Right renal pelvis (tissue), 4 donors: ENCODE measurements around the gene RBMY1D. TPM values are rescaled to one million over a fixed set of nuclear protein-coding genes. Genes with fewer than 3 reads are reported as not detected.
"Not testable (repeated sequence)": the region's sequence is repeated elsewhere in the genome, so short reads cannot be mapped to it uniquely, and the experiment has no call there.

Source experiments
- DNase-seq, 4 donors: peaks; one replicate each; pipeline ENCODE4 v3.0.0-alpha.2; 2013; ENCODE audit warnings: low read depth in 4 of 4, low spot score in 3 of 4, missing footprints in 1 of 4
- polyA plus RNA-seq, 4 donors: library from polyadenylated mRNA; unstranded; fragments of 120-200 nt; gene quantifications; one replicate each; pipeline ENCODE4 v1.2.1, GENCODE V29; 2013; ENCODE audit not compliant: insufficient read length in 4 of 4

Gene RBMY1D
- not detected for polyA plus RNA-seq

DNA sequence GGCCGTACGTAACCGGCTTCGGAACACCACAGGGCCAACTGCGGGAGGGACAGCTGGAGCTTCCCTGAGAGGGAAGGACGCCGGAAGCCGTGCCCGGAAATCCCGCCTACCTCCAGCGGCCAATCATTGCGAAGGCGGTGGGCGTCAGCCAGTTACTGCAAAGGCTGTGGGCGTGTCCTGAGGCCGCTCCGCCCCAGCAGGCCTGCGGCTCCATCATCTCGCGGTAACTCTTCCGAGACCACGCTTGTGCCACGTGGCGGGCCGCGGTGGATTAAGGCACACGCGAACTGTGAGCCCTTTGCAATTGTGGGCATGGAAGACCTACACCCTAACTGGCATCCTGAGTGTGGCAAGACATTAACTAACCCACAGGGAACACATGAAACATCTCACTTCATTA is at the start of gene RBMY1D:
TSS of gene RBMY1D (minus strand) at position 101 of the 400 bp plus-strand sequence. CDS start 2,013 bp downstream, outside the sequence.
- DNase-seq, result not testable (repeated sequence)

DNA sequence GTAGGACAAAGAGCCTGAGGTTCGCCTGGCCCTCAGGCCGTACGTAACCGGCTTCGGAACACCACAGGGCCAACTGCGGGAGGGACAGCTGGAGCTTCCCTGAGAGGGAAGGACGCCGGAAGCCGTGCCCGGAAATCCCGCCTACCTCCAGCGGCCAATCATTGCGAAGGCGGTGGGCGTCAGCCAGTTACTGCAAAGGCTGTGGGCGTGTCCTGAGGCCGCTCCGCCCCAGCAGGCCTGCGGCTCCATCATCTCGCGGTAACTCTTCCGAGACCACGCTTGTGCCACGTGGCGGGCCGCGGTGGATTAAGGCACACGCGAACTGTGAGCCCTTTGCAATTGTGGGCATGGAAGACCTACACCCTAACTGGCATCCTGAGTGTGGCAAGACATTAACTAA is 23.6 kb upstream of the RBMY1D start, which contains the start of gene RBMY1E:
TSS of gene RBMY1E (minus strand) at position 101 of the 400 bp plus-strand sequence. CDS start 1,978 bp downstream, outside the sequence.
- DNase-seq, result not testable (repeated sequence)

DNA sequence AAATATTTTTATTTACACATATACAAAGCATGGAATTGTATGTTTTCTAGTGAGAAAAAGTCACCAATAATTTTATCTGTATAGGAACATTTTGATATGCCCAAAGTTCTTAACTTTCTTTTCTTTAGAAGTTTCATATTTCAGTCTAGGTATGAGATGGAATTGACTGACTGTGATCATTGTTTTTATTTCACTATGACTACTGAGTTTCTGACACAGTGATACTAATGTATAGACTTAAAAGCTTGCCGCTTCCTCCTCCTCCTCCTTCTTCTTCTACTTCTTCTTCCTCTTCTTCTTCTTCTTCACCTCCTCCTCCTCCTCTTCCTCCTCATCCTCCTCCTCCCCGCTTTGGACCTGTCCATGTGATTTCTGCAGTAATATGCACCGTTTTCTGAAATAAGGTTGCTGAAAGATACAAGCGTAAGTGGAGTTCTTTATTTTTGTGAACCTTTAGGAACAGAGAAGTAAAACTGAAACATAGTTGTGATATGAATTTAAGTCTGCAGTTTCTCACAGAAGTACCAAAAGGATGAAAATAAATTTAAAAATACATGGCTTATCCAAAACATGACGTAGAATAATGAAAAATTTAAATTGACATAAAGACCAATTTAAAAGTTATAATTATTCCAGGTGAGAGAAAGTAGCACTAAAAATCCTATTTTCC is 24.8 kb downstream of the RBMY1D start:
- not testable (repeated sequence) for DNase-seq

DNA sequence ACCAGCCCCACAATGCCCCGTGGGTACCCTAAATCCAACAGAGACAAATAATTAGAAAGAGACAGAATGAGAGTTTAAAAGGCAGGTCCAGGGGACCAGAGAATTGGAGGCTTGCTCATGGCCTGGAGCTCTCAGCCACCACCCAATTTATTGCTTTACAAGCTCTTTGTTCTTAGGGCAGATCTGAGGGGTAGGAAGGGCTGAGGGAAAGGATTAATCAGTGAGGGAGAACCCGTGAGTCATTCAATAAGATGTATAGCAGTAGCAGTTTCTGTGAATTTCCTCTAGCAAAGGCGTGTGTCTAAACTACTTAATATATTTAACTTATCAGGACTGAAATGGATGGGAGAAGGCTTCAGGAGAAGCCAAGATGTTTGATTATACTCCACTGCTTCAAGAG is 48.8 kb downstream of the RBMY1D start:
- no peak for DNase-seq

DNA sequence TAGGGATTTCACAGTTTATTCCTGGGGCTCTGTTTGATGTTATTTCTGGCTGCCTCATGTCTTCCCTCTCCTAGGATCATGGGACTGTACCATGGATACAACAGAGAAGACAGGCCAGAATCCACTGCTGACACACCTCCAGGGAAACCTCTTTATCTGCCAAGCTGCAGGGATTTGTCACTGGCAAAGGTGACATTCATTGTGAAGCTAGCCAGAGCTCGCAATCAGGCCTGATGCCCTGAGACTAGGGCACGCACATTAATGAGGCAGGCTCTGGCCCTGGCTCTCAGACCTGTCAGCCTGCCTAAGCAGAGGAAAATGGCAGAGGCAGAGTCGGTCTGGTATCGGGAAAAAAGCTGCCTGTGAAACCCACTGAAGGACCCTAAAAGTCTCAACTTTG is 52.2 kb downstream of the RBMY1D start:
- no peak for DNase-seq

DNA sequence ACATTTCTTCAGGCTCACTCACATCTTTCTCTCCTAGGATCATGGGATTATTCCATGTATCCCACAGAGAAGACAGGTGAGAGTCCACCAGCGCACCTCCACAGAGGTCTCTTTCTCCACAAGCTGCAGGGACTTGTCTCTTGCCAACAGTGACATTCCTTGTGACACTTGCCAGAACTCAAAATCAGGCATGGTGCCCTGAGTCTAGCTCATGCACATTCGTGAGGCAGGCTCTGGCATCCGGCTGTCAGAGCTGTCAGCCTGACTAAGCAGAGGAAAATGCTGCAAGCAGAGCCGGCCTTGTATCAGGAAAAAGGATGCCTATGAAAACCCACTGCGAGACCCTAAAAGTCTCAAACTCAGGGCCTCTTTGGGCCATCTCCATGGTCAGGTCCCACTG is 54.8 kb downstream of the RBMY1D start:
- DNase-seq, result no peak

DNA sequence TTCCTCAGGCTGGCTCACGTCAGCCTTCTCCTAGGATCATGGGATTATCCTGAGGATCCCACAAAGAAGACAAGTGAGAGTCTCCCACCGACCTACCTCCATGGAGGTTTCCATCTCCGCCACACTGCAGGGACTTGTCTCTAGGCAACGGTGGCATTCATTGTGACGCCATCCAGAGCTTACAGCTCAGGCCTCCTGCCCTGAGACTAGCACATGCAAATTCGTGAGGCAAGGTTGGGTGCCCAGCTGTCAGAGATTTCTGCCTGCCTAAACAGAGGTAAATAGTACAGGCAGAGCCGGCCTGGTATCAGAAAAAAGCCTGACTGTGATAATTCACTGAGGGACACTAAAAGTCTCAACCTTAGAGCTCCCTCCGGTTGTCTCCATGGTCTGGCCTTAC is 58.0 kb downstream of the RBMY1D start:
- DNase-seq, result no peak

DNA sequence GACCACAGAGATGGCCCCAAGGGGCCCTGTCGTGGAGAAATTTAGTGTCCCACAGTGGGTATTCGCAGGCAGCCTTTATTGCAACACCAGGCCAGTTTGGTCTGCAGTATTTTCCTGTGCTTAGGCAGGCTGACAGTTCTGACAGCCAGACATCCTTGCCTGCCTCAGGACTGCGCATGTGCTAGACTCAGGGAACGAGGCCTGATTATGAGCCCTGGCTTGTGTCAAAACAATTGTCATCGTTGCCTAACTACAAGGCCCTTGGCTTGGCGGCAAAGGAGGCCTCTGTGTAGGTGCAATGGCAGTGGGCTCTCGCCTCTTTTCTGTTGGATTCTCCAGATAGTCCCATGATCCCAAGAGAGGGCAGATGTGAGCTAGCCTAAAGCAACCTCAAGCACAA is 59.3 kb downstream of the RBMY1D start:
- no peak for DNase-seq

Other genes with a start within 250 kb of the RBMY1D start
- gene RBMY1E, start 23.5 kb upstream of the RBMY1D start, polyA plus RNA-seq, result not detected